Smooth muscle cell of the brain vasculature (primary cell): ENCODE results near the gene PLA2G4E.

Source experiments
- DNase-seq: peaks from one replicate; pipeline ENCODE4 v3.0.0-alpha.2; 2012; ENCODE audit warnings: low read depth, low spot score

The PLA2G4E gene

GRCh38 chr15:41993472-41994170 is 27.2 kb downstream of the PLA2G4E start:
- DNase-seq, result no peak

GRCh38 chr15:41992803-41993190 is 28.0 kb downstream of the PLA2G4E start:
- no peak for DNase-seq

GRCh38 chr15:41992151-41992802 is 28.6 kb downstream of the PLA2G4E start:
- no peak for DNase-seq

GRCh38 chr15:41990691-41991090 is 30.2 kb downstream of the PLA2G4E start:
- no peak for DNase-seq

GRCh38 chr15:41990243-41990605 is 30.6 kb downstream of the PLA2G4E start:
- DNase-seq, result no peak

GRCh38 chr15:41989573-41990242 is 31.1 kb downstream of the PLA2G4E start:
- peak; percentile 35 for DNase-seq

GRCh38 chr15:41988896-41989572 is 31.8 kb downstream of the PLA2G4E start:
- no peak for DNase-seq

GRCh38 chr15:41987925-41988275 is 32.9 kb downstream of the PLA2G4E start:
- DNase-seq, result no peak

- DNase-seq, result no peak
Observed at GRCh38 chr15:41987246-41987924, 33.5 kb downstream of the PLA2G4E start.

GRCh38 chr15:41985236-41986160 is 35.3 kb downstream of the PLA2G4E start:
- DNase-seq, result no peak

- DNase-seq, result no peak
Observed at GRCh38 chr15:41984622-41985021, 36.2 kb downstream of the PLA2G4E start.

- no peak for DNase-seq
Observed at GRCh38 chr15:41983621-41984571, 36.9 kb downstream of the PLA2G4E start.

GRCh38 chr15:41983221-41983620 is 37.6 kb downstream of the PLA2G4E start:
- DNase-seq, result no peak

GRCh38 chr15:41982133-41982930 is 38.5 kb downstream of the PLA2G4E start:
- no peak for DNase-seq

GRCh38 chr15:41981371-41982132 is 39.3 kb downstream of the PLA2G4E start:
- no peak for DNase-seq

- DNase-seq, result no peak
Observed at GRCh38 chr15:41980654-41981323, 40.1 kb downstream of the PLA2G4E start.

- no peak for DNase-seq
Observed at GRCh38 chr15:41979493-41980266, 41.2 kb downstream of the PLA2G4E start.
